ENCODE results near the gene KRTAP10-12.
"Not testable (repeated sequence)": the region's sequence is repeated elsewhere in the genome, so short reads cannot be mapped to it uniquely, and the experiment has no call there.

KRTAP10-12 gene

DNA sequence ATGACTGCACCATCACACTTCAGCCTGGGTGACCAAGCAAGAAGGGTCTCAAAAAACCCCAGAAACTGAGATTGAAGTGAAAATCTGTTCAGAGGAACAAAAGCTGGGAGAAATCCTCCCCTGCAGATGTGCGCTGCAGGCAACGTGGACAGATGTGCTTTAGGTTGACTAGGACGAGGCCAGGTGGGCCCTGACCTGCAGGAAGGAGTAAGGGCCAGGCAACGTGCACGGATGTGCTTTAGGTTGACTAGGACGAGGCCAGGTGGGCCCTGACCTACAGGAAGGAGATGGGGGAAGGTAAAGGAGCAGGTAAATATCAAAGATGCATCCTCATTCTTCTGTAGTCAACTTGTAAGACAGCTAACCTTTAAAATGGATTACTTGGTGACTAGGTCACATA, 12.5 kb upstream of the KRTAP10-12 start:
- TF ChIP-seq, protein P1, sequence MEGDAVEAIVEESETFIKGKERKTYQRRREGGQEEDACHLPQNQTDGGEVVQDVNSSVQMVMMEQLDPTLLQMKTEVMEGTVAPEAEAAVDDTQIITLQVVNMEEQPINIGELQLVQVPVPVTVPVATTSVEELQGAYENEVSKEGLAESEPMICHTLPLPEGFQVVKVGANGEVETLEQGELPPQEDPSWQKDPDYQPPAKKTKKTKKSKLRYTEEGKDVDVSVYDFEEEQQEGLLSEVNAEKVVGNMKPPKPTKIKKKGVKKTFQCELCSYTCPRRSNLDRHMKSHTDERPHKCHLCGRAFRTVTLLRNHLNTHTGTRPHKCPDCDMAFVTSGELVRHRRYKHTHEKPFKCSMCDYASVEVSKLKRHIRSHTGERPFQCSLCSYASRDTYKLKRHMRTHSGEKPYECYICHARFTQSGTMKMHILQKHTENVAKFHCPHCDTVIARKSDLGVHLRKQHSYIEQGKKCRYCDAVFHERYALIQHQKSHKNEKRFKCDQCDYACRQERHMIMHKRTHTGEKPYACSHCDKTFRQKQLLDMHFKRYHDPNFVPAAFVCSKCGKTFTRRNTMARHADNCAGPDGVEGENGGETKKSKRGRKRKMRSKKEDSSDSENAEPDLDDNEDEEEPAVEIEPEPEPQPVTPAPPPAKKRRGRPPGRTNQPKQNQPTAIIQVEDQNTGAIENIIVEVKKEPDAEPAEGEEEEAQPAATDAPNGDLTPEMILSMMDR (IDR thresholded peaks at IDR 0.05; ENCODE audit: low read depth, low read length, missing control alignments): no peak
- DNase-seq (ENCODE audit: extremely low read depth, low read depth): no peak
- no peak overlapping the region for H3K4me3 ChIP-seq (replicated peaks; ENCODE audit: low read depth, low read length)

DNA sequence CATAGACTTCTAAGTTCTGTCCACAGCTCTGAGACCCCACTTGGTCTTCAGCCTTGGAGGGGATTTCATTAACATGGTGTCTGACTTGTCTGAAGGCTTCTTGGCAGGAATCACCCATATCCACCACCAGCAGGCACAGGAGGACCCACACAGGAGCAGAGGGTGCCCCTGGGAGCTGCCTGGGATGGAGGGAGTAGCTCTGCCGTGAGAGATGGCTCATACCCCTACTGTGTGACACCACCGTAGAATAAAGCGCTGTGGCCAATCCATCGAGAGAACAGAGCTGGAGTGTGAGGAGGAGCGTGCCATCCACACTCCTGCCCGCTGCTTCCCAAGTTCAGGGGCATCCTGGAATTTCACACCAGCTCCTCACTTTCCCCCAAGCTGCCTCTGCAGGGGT, 11.9 kb upstream of the KRTAP10-12 start:
- DNase-seq (ENCODE audit: extremely low read depth, low read depth); H3K4me3 ChIP-seq (replicated peaks; ENCODE audit: low read depth, low read length): not testable (repeated sequence)

DNA sequence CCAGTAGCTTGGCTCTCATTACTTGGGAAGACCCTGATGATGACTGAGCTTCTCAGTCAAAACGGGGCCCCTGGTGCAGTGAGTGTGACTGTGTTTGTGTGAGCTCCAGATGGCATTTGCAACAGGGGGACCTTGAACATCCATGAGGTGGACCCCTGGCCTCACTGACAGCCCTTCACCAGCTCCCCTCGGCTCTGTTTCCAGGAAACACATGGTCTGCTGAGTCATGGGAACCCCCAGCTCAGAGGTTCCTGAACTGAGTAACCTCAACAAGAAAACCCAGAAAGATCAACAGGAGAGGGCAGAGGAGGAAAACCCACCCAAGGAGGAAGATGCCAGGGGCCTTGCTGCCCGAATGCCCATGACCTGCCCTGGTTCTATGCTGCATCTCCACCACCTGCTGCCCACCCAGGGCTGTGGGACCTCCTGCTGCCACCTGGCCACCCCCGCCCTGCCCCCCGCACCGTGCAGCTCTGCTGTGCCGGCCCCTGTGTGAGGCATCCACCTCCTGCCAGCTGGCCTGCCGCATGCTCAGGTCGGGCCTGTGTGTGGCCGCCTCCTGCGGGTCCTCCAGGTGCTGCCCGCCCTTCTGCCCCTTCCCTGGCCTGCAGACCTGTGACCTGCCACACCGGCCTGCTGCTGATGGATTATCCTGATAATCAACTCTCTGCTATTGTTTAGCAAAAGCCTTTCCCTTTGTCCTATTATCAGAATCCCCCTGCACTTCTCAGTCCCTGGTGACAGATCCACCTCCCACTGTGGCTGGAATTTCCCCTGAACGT, 10.8 kb upstream of the KRTAP10-12 start:
- no peak for DNase-seq (ENCODE audit: extremely low read depth, low read depth)
- no peak overlapping the region for H3K4me3 ChIP-seq (replicated peaks; ENCODE audit: low read depth, low read length)
- TF ChIP-seq, protein P1 (IDR thresholded peaks at IDR 0.05; ENCODE audit: low read depth, low read length, missing control alignments): no peak

DNA sequence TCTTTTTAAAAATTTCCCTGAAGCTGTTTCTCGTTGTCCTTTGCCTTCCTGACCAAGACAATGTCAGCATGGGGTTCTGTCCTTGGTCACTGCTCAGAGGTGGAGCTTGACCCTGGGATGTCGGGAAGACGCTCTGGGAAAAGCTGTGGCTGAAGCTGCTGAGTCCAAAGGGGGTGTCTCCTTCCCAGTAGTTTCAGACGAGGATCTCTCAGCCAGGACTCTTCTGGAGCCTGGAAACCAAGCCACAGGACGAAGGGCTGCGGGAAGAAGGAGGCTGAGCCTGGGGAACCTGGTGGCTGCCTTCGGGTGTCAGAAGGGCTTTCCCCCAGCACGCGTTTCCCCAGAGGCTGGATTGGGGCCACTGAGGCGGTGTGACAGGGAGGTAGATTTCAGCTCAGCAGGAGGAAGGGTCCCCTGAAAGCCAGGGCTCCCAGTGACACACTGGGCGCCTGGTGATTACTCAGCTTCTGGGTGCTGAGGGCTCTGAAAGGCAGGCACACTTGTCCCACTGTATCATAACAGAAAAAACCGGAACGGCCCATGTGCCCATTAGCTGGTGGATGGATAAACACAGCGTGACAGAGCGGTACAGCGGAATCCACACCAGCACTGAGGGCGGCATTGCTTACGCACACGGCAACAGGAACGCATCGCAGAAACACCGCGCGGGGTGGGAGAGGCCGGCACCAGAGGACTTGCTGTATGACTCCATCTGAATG, 10.0 kb upstream of the KRTAP10-12 start:
- TF ChIP-seq, protein P1 (IDR thresholded peaks at IDR 0.05; ENCODE audit: low read depth, low read length, missing control alignments): no peak
- DNase-seq (ENCODE audit: extremely low read depth, low read depth): no peak

DNA sequence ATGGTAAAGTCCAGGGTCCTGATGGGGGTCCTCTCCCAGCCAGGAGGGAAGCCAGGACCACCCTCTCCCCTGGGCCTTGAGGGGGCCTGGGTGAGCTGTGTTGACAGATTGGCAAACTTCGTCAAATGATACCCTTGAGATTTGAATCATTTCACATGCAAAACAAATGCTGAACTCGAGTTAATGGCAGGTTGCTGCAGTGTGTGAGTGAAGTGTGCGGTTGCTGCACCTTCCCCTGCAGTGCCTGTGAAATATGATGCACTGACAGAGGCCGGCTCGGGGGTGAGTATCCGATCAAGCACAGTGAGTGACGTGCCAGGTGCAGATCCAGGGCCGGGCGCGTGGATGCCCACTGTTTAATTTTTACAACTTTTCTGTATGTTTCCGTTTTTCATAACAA, 9.3 kb upstream of the KRTAP10-12 start:
- DNase-seq (ENCODE audit: extremely low read depth, low read depth): no peak
- H3K4me3 ChIP-seq (replicated peaks; ENCODE audit: low read depth, low read length): no peak overlapping the region

More for the DNA sequence above, 10.0 kb upstream of the KRTAP10-12 start:
- H3K4me3 ChIP-seq (replicated peaks; ENCODE audit: low read depth, low read length): no peak overlapping the region

DNA sequence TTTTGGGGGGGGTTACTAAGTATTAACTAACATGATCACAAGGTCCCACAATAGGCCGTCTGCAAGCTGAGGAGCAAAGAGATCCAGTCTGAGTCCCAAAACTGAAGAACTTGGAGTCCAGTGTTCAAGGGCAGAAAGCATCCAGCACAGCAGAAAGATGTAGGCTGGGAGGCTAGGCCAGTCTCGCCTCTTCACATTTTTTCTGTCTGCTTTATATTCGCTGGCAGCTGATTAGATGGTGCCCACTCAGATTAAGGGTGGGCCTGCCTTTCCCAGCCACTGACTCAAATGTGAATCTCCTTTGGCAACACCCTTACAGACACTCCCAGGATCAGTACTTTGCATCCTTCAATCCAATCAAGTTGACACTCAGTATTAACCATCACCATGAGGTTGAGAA, 7.2 kb upstream of the KRTAP10-12 start:
- H3K4me3 ChIP-seq (replicated peaks; ENCODE audit: low read depth, low read length): not testable (repeated sequence)

More for the DNA sequence above, 9.3 kb upstream of the KRTAP10-12 start:
- TF ChIP-seq, protein P1 (IDR thresholded peaks at IDR 0.05; ENCODE audit: low read depth, low read length, missing control alignments): no peak

DNA sequence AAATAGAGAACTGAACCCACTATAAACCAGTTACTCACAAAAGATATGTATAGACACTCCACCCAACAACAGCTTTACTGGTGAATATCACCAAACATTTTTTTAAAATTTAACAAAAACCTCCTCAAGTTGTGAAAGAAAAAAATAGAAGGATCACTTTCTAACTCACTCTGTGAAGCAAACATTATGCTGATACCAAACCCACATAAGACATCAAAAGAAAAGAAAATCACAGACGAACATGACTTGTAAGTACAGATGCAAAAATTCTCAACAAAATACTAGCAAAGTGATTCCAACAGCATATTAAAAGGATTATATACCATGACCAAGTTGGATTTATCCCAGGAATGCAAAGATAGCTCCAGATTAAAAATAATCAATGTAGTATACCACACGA, 5.3 kb upstream of the KRTAP10-12 start:
- TF ChIP-seq, protein P1 (IDR thresholded peaks at IDR 0.05; ENCODE audit: low read depth, low read length, missing control alignments): no peak

More for the DNA sequence above, 7.2 kb upstream of the KRTAP10-12 start:
- DNase-seq (ENCODE audit: extremely low read depth, low read depth): not testable (repeated sequence)

More for the DNA sequence above, 5.3 kb upstream of the KRTAP10-12 start:
- DNase-seq (ENCODE audit: extremely low read depth, low read depth): no peak
- H3K4me3 ChIP-seq (replicated peaks; ENCODE audit: low read depth, low read length): no peak overlapping the region

Data from HFF-Myc (cell line).